Measurements from ENCODE around the gene CCT6B. TPM values are rescaled to one million over a fixed set of nuclear protein-coding genes. Genes with fewer than 3 reads are reported as not detected.

Gene CCT6B
- total and polyA plus RNA-seq, 2 of the 13 experiments (the other 11 are each of a cell fraction or from before 2014, with no cell fraction given), result 0.41 to 1.4 TPM

DNA sequence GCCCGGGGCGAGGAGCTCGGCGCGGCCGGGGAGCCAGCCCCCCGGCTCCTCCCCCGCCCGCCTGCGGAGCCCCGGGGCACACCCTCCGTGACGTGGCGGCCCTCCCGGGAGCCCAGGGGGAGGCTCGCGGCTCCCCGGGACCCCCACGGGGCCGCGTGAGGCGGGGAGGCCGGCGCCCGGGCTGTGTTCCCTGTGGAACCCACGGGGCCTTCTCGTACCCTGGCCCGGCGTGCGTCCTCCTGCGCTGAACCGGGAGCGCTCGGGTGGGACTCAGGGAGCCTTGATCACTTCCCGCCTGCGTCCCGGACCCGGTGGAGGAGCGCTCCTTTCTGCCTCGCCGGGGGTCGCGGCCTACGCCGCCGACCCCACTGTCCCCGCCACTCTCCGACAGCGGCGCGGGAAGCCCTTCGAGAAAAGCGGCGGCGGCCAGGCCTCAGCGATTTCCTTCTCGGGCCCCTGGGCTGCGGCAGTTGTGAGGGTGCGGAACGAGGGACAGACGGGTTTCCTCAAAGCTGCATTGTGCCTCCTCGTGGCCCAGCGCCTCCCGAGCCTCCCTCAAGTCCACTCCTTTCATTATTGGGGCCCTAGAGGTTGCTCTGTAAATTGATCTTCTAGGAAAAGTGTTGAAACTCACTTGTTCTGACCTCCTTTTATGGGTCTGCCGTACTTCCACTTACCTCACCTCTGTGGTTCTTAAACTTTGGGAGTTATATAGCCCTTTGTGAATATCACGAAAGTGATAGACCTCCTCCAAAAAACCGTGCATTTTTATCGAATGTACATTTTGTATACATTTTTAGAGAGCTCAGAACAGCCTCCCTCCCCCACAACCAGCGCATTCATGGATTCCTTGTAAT lies 19.6 kb upstream of the CCT6B start (continued):
- peak; percentile 57; the same call in 1 of the 2 replicates for TF ChIP-seq HOXA5 (CRISPR knock-in tag; IDR thresholded peaks at IDR 0.05)
- no peak for TF ChIP-seq ZNF572 (CRISPR knock-in tag; IDR thresholded peaks at IDR 0.05)
- no peak for TF ChIP-seq JUND (CRISPR knock-in tag; IDR thresholded peaks at IDR 0.05)
- TF ChIP-seq, protein P1, sequence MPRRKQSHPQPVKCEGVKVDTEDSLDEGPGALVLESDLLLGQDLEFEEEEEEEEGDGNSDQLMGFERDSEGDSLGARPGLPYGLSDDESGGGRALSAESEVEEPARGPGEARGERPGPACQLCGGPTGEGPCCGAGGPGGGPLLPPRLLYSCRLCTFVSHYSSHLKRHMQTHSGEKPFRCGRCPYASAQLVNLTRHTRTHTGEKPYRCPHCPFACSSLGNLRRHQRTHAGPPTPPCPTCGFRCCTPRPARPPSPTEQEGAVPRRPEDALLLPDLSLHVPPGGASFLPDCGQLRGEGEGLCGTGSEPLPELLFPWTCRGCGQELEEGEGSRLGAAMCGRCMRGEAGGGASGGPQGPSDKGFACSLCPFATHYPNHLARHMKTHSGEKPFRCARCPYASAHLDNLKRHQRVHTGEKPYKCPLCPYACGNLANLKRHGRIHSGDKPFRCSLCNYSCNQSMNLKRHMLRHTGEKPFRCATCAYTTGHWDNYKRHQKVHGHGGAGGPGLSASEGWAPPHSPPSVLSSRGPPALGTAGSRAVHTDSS (CRISPR knock-in tag; conservative IDR thresholded peaks at IDR 0.05), result no peak
- TF ChIP-seq, protein P2, sequence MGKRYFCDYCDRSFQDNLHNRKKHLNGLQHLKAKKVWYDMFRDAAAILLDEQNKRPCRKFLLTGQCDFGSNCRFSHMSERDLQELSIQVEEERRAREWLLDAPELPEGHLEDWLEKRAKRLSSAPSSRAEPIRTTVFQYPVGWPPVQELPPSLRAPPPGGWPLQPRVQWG (CRISPR knock-in tag; IDR thresholded peaks at IDR 0.05; ENCODE audit: borderline replicate concordance, low read depth), result no peak
- no peak for TF ChIP-seq TOPORS (CRISPR knock-in tag; IDR thresholded peaks at IDR 0.05)
- TF ChIP-seq ZNF569 (CRISPR knock-in tag; IDR thresholded peaks at IDR 0.05; ENCODE audit: borderline replicate concordance), result no peak
- no peak for TF ChIP-seq CBX1 (IDR thresholded peaks at IDR 0.05; ENCODE audit: low read depth)
- TF ChIP-seq, protein P3, sequence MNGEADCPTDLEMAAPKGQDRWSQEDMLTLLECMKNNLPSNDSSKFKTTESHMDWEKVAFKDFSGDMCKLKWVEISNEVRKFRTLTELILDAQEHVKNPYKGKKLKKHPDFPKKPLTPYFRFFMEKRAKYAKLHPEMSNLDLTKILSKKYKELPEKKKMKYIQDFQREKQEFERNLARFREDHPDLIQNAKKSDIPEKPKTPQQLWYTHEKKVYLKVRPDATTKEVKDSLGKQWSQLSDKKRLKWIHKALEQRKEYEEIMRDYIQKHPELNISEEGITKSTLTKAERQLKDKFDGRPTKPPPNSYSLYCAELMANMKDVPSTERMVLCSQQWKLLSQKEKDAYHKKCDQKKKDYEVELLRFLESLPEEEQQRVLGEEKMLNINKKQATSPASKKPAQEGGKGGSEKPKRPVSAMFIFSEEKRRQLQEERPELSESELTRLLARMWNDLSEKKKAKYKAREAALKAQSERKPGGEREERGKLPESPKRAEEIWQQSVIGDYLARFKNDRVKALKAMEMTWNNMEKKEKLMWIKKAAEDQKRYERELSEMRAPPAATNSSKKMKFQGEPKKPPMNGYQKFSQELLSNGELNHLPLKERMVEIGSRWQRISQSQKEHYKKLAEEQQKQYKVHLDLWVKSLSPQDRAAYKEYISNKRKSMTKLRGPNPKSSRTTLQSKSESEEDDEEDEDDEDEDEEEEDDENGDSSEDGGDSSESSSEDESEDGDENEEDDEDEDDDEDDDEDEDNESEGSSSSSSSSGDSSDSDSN (CRISPR knock-in tag; IDR thresholded peaks at IDR 0.05), result no peak; the same call in 1 of the 2 replicates
- TF ChIP-seq SMAD9 (CRISPR knock-in tag; IDR thresholded peaks at IDR 0.05), result peak; percentile 24; the same call in 1 of the 2 replicates
- no peak for TF ChIP-seq KLF12 (CRISPR knock-in tag; IDR thresholded peaks at IDR 0.05; ENCODE audit: borderline replicate concordance)
- TF ChIP-seq PITX1 (CRISPR knock-in tag; IDR thresholded peaks at IDR 0.05), result no peak
- no peak for TF ChIP-seq HNRNPH1 (optimal IDR thresholded peaks at IDR 0.05; ENCODE audit: low read depth, low read length)
- TF ChIP-seq, protein P4, sequence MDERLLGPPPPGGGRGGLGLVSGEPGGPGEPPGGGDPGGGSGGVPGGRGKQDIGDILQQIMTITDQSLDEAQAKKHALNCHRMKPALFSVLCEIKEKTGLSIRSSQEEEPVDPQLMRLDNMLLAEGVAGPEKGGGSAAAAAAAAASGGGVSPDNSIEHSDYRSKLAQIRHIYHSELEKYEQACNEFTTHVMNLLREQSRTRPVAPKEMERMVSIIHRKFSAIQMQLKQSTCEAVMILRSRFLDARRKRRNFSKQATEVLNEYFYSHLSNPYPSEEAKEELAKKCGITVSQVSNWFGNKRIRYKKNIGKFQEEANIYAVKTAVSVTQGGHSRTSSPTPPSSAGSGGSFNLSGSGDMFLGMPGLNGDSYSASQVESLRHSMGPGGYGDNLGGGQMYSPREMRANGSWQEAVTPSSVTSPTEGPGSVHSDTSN (CRISPR knock-in tag; IDR thresholded peaks at IDR 0.05), result no peak
- no peak for TF ChIP-seq HNRNPK (IDR thresholded peaks at IDR 0.05; ENCODE audit: low read depth, low read length, poor library complexity, severe bottlenecking)
- no peak for TF ChIP-seq RXRB (CRISPR knock-in tag; IDR thresholded peaks at IDR 0.05; ENCODE audit: borderline replicate concordance)
- TF ChIP-seq ZNF354B (CRISPR knock-in tag; IDR thresholded peaks at IDR 0.05), result 0 out of 2 replicates have a peak, but pooled peaks have one; percentile 34
- TF ChIP-seq, protein P5, sequence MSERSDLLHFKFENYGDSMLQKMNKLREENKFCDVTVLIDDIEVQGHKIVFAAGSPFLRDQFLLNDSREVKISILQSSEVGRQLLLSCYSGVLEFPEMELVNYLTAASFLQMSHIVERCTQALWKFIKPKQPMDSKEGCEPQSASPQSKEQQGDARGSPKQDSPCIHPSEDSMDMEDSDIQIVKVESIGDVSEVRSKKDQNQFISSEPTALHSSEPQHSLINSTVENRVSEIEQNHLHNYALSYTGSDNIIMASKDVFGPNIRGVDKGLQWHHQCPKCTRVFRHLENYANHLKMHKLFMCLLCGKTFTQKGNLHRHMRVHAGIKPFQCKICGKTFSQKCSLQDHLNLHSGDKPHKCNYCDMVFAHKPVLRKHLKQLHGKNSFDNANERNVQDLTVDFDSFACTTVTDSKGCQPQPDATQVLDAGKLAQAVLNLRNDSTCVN (CRISPR knock-in tag; IDR thresholded peaks at IDR 0.05; ENCODE audit: borderline replicate concordance), result no peak
- TF ChIP-seq RAD51 (IDR thresholded peaks at IDR 0.05; ENCODE audit: borderline replicate concordance), result no peak
- TF ChIP-seq PLRG1 (conservative IDR thresholded peaks at IDR 0.05), result no peak
- TF ChIP-seq SMARCE1 (IDR thresholded peaks at IDR 0.05; ENCODE audit: borderline replicate concordance), result no peak
- no peak for TF ChIP-seq ZNF674 (CRISPR knock-in tag; IDR thresholded peaks at IDR 0.05; ENCODE audit: low read depth)
- TF ChIP-seq ZNF660 (CRISPR knock-in tag; IDR thresholded peaks at IDR 0.05; ENCODE audit: borderline replicate concordance, low read depth), result no peak
